Trophoblast cell (in vitro differentiated cells and primary cell): ENCODE data around the gene P4HB.

Source experiments
- DNase-seq, 2 donors: peaks; one replicate each; pipeline ENCODE4 v3.0.0-alpha.2; 2016
- H2AFZ ChIP-seq: 2 replicates; pipeline ENCODE4 v1.6.1; 2013; ENCODE audit warnings: low read length, moderate library complexity, mild to moderate bottlenecking; ENCODE audit not compliant: insufficient read depth, poor library complexity
- H2AK5ac ChIP-seq: 2 replicates; pipeline ENCODE4 v1.6.1; 2013; ENCODE audit warnings: mild to moderate bottlenecking, low read length
- H2BK120ac ChIP-seq: 2 replicates; pipeline ENCODE4 v1.6.1; 2013; ENCODE audit warnings: low read length, mild to moderate bottlenecking, moderate library complexity; ENCODE audit not compliant: insufficient read depth, poor library complexity
- H2BK12ac ChIP-seq: 2 replicates; pipeline ENCODE4 v1.6.1; 2013; ENCODE audit warnings: mild to moderate bottlenecking, low read length, moderate library complexity
- H2BK5ac ChIP-seq: 2 replicates; pipeline ENCODE4 v1.6.1; 2013; ENCODE audit warnings: low read length, low read depth, moderate library complexity, mild to moderate bottlenecking; ENCODE audit not compliant: poor library complexity
- H3K14ac ChIP-seq: 2 replicates; pipeline ENCODE4 v1.6.1; 2013; ENCODE audit warnings: mild to moderate bottlenecking, low read length
- H3K18ac ChIP-seq: 2 replicates; pipeline ENCODE4 v1.6.1; 2013; ENCODE audit warnings: mild to moderate bottlenecking, low read length
- H3K23ac ChIP-seq: 2 replicates; pipeline ENCODE4 v1.6.1; 2013; ENCODE audit warnings: low read length
- H3K27ac ChIP-seq: 2 replicates; pipeline ENCODE4 v1.5.1; 2013; ENCODE audit warnings: low read depth, mild to moderate bottlenecking, inconsistent platforms, low read length, moderate library complexity
- H3K27me3 ChIP-seq: 2 replicates; pipeline ENCODE4 v1.6.1; 2013; ENCODE audit warnings: inconsistent platforms, mild to moderate bottlenecking, low read length, moderate library complexity; ENCODE audit not compliant: insufficient read depth
- H3K36me3 ChIP-seq, 2 experiments: 1 replicate in 1 of 2; 2 replicates in 1 of 2; pipeline ENCODE4 v1.6.1; 2013; ENCODE audit warnings: low read length in 2 of 2, mild to moderate bottlenecking in 2 of 2, moderate library complexity in 1 of 2; ENCODE audit not compliant: insufficient read depth in 2 of 2, control insufficient read depth in 1 of 2
- H3K4ac ChIP-seq: 2 replicates; pipeline ENCODE4 v1.6.1; 2013; ENCODE audit warnings: low read depth, mild to moderate bottlenecking, low read length, moderate library complexity
- H3K4me1 ChIP-seq, 2 experiments: 1 replicate in 1 of 2; 2 replicates in 1 of 2; pipeline ENCODE4 v1.6.1; 2013; ENCODE audit warnings: low read length in 2 of 2, mild to moderate bottlenecking in 2 of 2, moderate library complexity in 1 of 2; ENCODE audit not compliant: insufficient read depth in 2 of 2, control insufficient read depth in 1 of 2
- H3K4me2 ChIP-seq: 2 replicates; pipeline ENCODE4 v1.6.1; 2013; ENCODE audit warnings: inconsistent platforms, mild to moderate bottlenecking, low read length, moderate library complexity
- H3K4me3 ChIP-seq: 2 replicates; pipeline ENCODE4 v1.5.1; 2013; ENCODE audit warnings: mild to moderate bottlenecking, low read depth, low read length, inconsistent platforms
- H3K79me1 ChIP-seq: one replicate; pipeline ENCODE4 v1.6.1; 2013; ENCODE audit warnings: low read length
- H3K79me2 ChIP-seq: 2 replicates; pipeline ENCODE4 v1.6.1; 2013; ENCODE audit warnings: low read length, mild to moderate bottlenecking; ENCODE audit not compliant: control insufficient read depth, insufficient read depth, poor library complexity
- H3K9ac ChIP-seq: 2 replicates; pipeline ENCODE4 v1.6.1; 2013; ENCODE audit warnings: mild to moderate bottlenecking, low read length
- H3K9me3 ChIP-seq: 2 replicates; pipeline ENCODE4 v1.6.1; 2013; ENCODE audit warnings: low read depth, mild to moderate bottlenecking, control low read depth, inconsistent platforms, low read length; ENCODE audit not compliant: insufficient read depth
- H4K12ac ChIP-seq: 2 replicates; pipeline ENCODE4 v1.6.1; 2013; ENCODE audit warnings: low read depth, mild to moderate bottlenecking, low read length, moderate library complexity
- H4K8ac ChIP-seq: 2 replicates; pipeline ENCODE4 v1.6.1; 2013; ENCODE audit warnings: low read depth, mild to moderate bottlenecking, low read length, moderate library complexity
- H4K91ac ChIP-seq: one replicate; pipeline ENCODE4 v1.6.1; 2013; ENCODE audit warnings: low read depth, mild to moderate bottlenecking, low read length, moderate library complexity
- WGBS: extraction: QIAGEN DNeasy Blood & Tissue Kit; methylation state at CpG from one replicate; pipeline ENCODE4 v1.1.7; 2013; ENCODE audit warnings: missing lambda C conversion rate; ENCODE audit not compliant: insufficient read length, insufficient coverage; ENCODE audit errors: extremely low coverage; 5-methylcytosine and 5-hydroxymethylcytosine counted together

Gene P4HB

GRCh38 chr17:81817758-81818147 lies 42.6 kb downstream of the P4HB start:
- H2AK5ac ChIP-seq = no peak overlapping the region
- H3K27ac ChIP-seq = no peak overlapping the region
- H3K18ac ChIP-seq = no peak overlapping the region
- no peaks in the 10 kb centered on the region for H3K27me3 ChIP-seq
- H2AFZ ChIP-seq = no peak overlapping the region
- H3K4ac ChIP-seq = no peak overlapping the region
- no peak overlapping the region for H2BK12ac ChIP-seq
- no peak for DNase-seq
- no peak overlapping the region for H4K12ac ChIP-seq
- no peak overlapping the region for H3K4me3 ChIP-seq
- no CpG with 5 or more reads among the region's 7 CpGs for WGBS
- H3K9ac ChIP-seq = no peak overlapping the region
- H3K4me1 ChIP-seq = peaks cover 0 to 2% of the 10 kb centered on the region in 2 experiments
- H3K79me2 ChIP-seq = no peaks in the 10 kb centered on the region
- no peak overlapping the region for H3K23ac ChIP-seq
- H4K8ac ChIP-seq = no peak overlapping the region
- no peak overlapping the region for H2BK120ac ChIP-seq
- H3K4me2 ChIP-seq = no peak overlapping the region
- H2BK5ac ChIP-seq = no peak overlapping the region
- H3K79me1 ChIP-seq = no peaks in the 10 kb centered on the region
- no peak overlapping the region for H3K14ac ChIP-seq
- H3K9me3 ChIP-seq = peaks cover 7% of the 10 kb centered on the region
- no peak overlapping the region for H4K91ac ChIP-seq
- peaks cover 8 to 10% of the 10 kb centered on the region in 2 experiments for H3K36me3 ChIP-seq

- no peak overlapping the region for H3K4me3 ChIP-seq
- H2BK12ac ChIP-seq = no peak overlapping the region
- H3K4me1 ChIP-seq = no peaks in the 10 kb centered on the region
- H3K23ac ChIP-seq = no peak overlapping the region
- H3K9me3 ChIP-seq = peaks cover 9% of the 10 kb centered on the region
- no peak overlapping the region for H2AK5ac ChIP-seq
- no peak overlapping the region for H3K18ac ChIP-seq
- no peak overlapping the region for H4K8ac ChIP-seq
- H3K27me3 ChIP-seq = no peaks in the 10 kb centered on the region
- no peak overlapping the region for H3K4me2 ChIP-seq
- no CpG with 5 or more reads among the region's 2 CpGs for WGBS
- no peak overlapping the region for H2BK5ac ChIP-seq
- no peak overlapping the region for H4K91ac ChIP-seq
- H4K12ac ChIP-seq = no peak overlapping the region
- H3K14ac ChIP-seq = no peak overlapping the region
- H3K4ac ChIP-seq = no peak overlapping the region
- no peaks in the 10 kb centered on the region for H3K36me3 ChIP-seq
- H2AFZ ChIP-seq = no peak overlapping the region
- no peak for DNase-seq
- peak overlapping the region; percentile 58 for H3K9ac ChIP-seq
- no peaks in the 10 kb centered on the region for H3K79me1 ChIP-seq
- no peaks in the 10 kb centered on the region for H3K79me2 ChIP-seq
- no peak overlapping the region for H2BK120ac ChIP-seq
- no peak overlapping the region for H3K27ac ChIP-seq
Measured at GRCh38 chr17:81815646-81815986, 44.7 kb downstream of the P4HB start.

- H3K9me3 ChIP-seq = peaks cover 11% of the 10 kb centered on the region
- H3K27ac ChIP-seq = no peak overlapping the region
- H2AK5ac ChIP-seq = no peak overlapping the region
- H2BK12ac ChIP-seq = no peak overlapping the region
- H3K23ac ChIP-seq = no peak overlapping the region
- H2BK120ac ChIP-seq = no peak overlapping the region
- H4K91ac ChIP-seq = no peak overlapping the region
- no peak overlapping the region for H3K4me3 ChIP-seq
- no peaks in the 10 kb centered on the region for H3K79me2 ChIP-seq
- H3K4me1 ChIP-seq = no peaks in the 10 kb centered on the region
- DNase-seq = no peak
- no peak overlapping the region for H3K14ac ChIP-seq
- H3K9ac ChIP-seq = no peak overlapping the region
- H3K4me2 ChIP-seq = no peak overlapping the region
- H3K4ac ChIP-seq = no peak overlapping the region
- H2BK5ac ChIP-seq = no peak overlapping the region
- H3K36me3 ChIP-seq = no peaks in the 10 kb centered on the region
- no CpG with 5 or more reads among the region's 24 CpGs for WGBS
- H3K27me3 ChIP-seq = no peaks in the 10 kb centered on the region
- no peaks in the 10 kb centered on the region for H3K79me1 ChIP-seq
- no peak overlapping the region for H3K18ac ChIP-seq
- no peak overlapping the region for H4K8ac ChIP-seq
- no peak overlapping the region for H4K12ac ChIP-seq
- no peak overlapping the region for H2AFZ ChIP-seq
Measured at GRCh38 chr17:81814748-81815645, 45.3 kb downstream of the P4HB start.

DNA sequence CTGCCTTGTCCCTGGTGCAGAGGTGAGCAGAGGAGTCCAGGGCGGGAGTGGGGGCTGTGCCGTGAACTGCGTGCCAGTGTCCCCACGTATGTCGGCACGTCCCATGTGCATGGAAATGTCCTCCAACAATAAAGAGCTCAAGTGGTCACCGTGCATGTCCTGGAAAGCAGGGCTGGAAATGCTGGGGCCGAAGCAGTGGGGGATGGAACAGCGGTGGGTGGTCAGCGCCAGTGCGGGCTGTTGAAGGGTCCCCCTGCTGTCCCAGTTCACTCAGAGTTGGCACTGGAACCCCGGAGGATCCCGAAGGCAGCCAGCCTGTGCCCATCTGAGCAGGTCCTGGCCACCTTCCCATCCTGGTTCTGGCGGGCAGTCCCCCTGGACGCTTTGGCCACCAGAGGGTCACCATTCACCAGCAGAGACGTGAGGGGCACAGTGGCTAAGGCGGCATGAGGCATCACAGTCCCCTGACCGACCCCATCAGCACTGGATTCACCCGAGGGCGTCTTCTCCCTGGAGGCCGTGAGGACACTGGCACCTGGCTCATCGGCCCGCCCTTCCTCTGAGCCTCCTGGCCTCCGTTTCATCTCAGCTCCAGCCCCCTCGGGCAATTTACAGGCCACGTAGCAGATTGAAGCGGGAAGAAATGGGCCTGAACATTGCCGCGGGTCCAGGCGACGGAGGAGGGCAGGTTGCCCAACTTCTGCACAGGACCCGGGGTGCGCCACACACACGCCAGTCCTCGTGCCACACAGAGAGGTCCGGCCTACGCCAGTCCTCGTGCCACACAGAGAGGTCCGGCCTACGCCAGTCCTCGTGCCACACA lies 46.3 kb downstream of the P4HB start:
- Histone ChIP-seq H2AK5ac (no peak overlapping the region), H3K27ac (no peak overlapping the region), H4K8ac (no peak overlapping the region), H3K4me3 (no peak overlapping the region), H3K14ac (no peak overlapping the region), H4K91ac (no peak overlapping the region), H3K36me3 (no peaks in the 10 kb centered on the region), H3K4ac (no peak overlapping the region), H4K12ac (no peak overlapping the region), H2AFZ (no peak overlapping the region), H3K79me1 (no peaks in the 10 kb centered on the region), H3K18ac (no peak overlapping the region), H3K79me2 (no peaks in the 10 kb centered on the region), H3K4me2 (no peak overlapping the region), H3K23ac (no peak overlapping the region), H2BK120ac (no peak overlapping the region), H2BK12ac (no peak overlapping the region), H2BK5ac (no peak overlapping the region), H3K9me3 (peaks cover 15% of the 10 kb centered on the region), H3K27me3 (no peaks in the 10 kb centered on the region), H3K9ac (no peak overlapping the region), H3K4me1 (no peaks in the 10 kb centered on the region)
- no CpG with 5 or more reads among the region's 41 CpGs for WGBS
- peak in 1 of 2 donors; percentile 15 for DNase-seq
